GM19452 (cell line): ENCODE data around the gene FAM236D.
"Not testable (repeated sequence)": the region's sequence is repeated elsewhere in the genome, so short reads cannot be mapped to it uniquely, and the experiment has no call there.

Source experiments
- ATAC-seq: cut with Tn5 transposase; IDR thresholded peaks from one replicate; pipeline ENCODE4 v1.9.1; 2021; ENCODE audit not compliant: unreplicated experiment

Gene FAM236D

DNA sequence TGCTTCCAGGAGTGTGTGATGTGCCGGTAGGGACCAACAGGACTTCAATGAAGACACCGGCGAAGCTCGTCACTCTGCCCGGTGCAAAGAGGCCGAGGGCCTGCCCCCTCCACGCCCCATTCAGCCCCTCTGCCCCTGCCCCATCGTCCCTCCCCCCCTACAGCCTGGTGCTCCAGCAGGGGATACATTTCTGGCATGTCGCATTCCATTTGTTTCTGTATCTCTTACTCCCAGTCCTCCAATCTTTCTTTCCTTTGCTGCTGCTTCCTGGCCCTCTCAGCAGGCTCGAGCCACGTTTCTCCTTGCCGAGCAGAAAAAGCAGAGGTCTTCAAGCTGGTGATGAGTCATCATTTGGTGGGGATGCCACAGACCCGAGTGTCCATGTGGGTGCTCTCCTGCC, at the start of gene FAM236D:
TSS of gene FAM236D (minus strand) at position 101 of the 400 bp plus-strand sequence. CDS start at position 1, 100 bp downstream.
- ATAC-seq: not testable (repeated sequence)

GRCh38 chrX:72837532-72837931, 29.5 kb upstream of the FAM236D start:
- ATAC-seq: not testable (repeated sequence)

DNA sequence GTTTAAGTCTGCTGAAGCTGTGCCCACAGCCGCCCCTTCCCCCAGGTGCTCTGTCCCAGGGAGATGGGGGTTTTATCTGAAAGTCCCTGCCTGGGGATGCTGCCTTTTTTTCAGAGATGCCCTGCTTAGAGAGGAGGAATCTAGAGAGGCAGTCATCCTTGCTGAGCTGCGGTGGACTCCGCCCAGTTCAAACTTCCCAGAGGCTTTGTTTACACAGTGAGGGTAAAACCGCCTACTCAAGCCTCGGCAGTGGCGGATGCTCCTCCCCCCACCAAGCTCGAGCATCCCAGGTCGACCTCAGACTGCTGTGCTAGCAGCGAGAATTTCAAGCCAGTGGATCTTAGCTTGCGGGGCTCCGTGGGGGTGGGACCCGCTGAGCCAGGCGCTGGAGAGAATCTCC, 22.7 kb upstream of the FAM236D start:
- ATAC-seq: not testable (repeated sequence)

DNA sequence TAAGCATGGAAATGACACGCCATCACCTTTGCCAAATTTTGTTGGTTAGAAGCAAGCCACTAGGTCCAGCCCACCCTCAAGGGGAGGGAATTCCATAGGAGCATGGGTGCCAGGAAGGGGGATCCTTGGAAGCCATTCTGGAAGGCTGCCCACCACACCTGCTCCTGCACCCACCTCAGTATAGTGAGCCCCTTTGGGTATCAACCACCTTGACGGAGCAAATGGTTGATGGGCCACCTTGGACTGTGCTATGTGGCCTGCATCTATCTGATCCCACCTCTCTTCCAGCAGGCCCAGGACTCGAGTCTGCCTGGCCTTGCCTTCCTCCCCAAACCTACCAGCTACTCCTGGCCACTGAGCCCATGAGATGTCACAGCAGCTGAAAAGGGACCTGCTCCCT, 17.6 kb downstream of the FAM236D start:
- not testable (repeated sequence) for ATAC-seq

GRCh38 chrX:72788142-72788541, 19.9 kb downstream of the FAM236D start:
- ATAC-seq: not testable (repeated sequence)

GRCh38 chrX:72783964-72784363, 24.0 kb downstream of the FAM236D start:
- ATAC-seq: not testable (repeated sequence)

DNA sequence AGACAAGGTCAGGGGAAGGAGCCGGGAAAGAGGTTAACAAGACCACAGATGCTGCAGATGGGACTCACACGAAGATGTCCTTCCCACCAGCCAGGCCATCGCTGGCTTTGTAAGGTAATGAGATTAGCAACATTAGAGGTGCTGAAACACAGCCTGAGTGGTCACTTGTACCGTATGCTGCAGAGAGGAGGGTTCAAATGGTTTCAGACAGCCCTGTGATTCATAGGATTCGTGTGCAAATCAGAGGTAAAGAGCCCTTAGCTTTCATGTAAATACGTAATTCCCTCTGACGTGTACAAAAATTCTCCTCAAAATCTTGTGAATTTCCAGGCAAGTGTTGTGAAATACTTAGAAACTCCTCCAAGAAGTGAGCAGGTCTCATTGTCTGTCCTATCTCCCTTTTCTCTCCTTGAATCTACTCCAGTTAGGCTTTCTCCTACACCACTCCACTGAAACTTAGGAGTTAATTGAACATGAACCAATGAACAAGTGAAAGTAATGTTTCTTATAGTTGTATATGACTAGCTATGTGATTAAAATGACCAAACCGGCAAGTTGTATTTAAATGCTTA, 24.6 kb downstream of the FAM236D start:
- not testable (repeated sequence) for ATAC-seq

DNA sequence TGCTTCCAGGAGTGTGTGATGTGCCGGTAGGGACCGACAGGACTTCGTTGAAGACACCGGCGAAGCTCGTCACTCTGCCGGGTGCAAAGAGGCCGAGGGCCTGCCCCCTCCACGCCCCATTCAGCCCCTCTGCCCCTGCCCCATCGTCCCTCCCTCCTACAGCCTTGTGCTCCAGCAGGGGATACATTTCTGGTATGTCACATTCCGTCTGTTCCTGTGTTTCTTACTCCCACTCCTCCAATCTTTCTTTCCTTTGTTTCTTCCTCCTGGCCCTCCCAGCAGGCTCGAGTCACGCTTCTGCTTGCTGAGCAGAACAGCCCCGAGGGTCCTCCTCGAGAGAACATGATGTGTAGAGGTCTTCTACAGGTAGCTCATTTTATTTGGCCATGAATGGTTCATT, 25.4 kb downstream of the FAM236D start, which contains the start of gene FAM236B:
TSS of gene FAM236B (minus strand) at position 101 of the 400 bp plus-strand sequence. CDS start at position 1, 100 bp downstream.
- not testable (repeated sequence) for ATAC-seq

- ATAC-seq: not testable (repeated sequence)
Observed at GRCh38 chrX:72778146-72778545, 29.9 kb downstream of the FAM236D start.

DNA sequence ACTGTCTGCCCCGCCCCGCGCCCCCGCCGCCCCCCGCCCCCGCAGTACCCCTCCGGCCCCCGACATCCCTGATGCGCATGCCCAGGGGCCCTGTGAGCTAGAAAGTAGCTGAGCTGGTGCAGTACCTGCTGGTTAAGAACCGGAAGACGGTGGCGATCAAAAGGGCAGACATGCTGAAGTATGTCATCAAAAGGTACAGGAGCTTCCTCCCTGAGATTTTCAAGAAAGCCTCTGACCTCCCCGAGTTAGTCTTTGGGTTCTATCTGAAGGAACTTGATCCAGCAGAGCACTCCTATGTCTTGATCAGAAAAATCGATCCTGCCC, 30.6 kb downstream of the FAM236D start:
- peak; percentile 78 for ATAC-seq

GRCh38 chrX:72776653-72777466, 31.1 kb downstream of the FAM236D start, which contains the start of gene DMRTC1B:
Gene DMRTC1B (plus strand): TSS chrX:72776890. CDS start chrX:72845136, 68,246 bp downstream.
- peak; percentile 76 for ATAC-seq

GRCh38 chrX:72760454-72760853, 47.6 kb downstream of the FAM236D start:
- not testable (repeated sequence) for ATAC-seq
